GM21529 (cell line): Measurements from ENCODE around the gene KCNJ6.

Experiments
- ATAC-seq: cut with Tn5 transposase; IDR thresholded peaks from one replicate; pipeline ENCODE4 v1.9.1; 2021; ENCODE audit not compliant: unreplicated experiment

The KCNJ6 gene

GRCh38 chr21:37827913-37828312 is 88.3 kb downstream of the KCNJ6 start:
- ATAC-seq, result no peak

GRCh38 chr21:37821786-37822450 is 94.3 kb downstream of the KCNJ6 start:
- ATAC-seq, result no peak

GRCh38 chr21:37821092-37821491 is 95.2 kb downstream of the KCNJ6 start:
- no peak for ATAC-seq

- ATAC-seq, result no peak
These were observed 96.9 kb downstream of the KCNJ6 start for GRCh38 chr21:37819372-37819771.

GRCh38 chr21:37817242-37817641 is 99.0 kb downstream of the KCNJ6 start:
- no peak for ATAC-seq

- ATAC-seq, result no peak
These were observed 100.4 kb downstream of the KCNJ6 start for GRCh38 chr21:37815893-37816292.

- ATAC-seq, result no peak
These were observed 104.5 kb downstream of the KCNJ6 start for GRCh38 chr21:37811711-37812110.

- no peak for ATAC-seq
These were observed 108.0 kb downstream of the KCNJ6 start for GRCh38 chr21:37808261-37808660.

- ATAC-seq, result no peak
These were observed 111.0 kb downstream of the KCNJ6 start for GRCh38 chr21:37805266-37805665.

GRCh38 chr21:37804001-37804400 is 112.3 kb downstream of the KCNJ6 start:
- no peak for ATAC-seq

- no peak for ATAC-seq
These were observed 113.1 kb downstream of the KCNJ6 start for GRCh38 chr21:37803101-37803651.

- no peak for ATAC-seq
These were observed 115.7 kb downstream of the KCNJ6 start for GRCh38 chr21:37800456-37801061.

- ATAC-seq, result no peak
These were observed 116.2 kb downstream of the KCNJ6 start for GRCh38 chr21:37800057-37800455.

GRCh38 chr21:37799211-37800056 is 116.8 kb downstream of the KCNJ6 start:
- no peak for ATAC-seq

- ATAC-seq, result no peak
These were observed 118.9 kb downstream of the KCNJ6 start for GRCh38 chr21:37797403-37797802.

- ATAC-seq, result no peak
These were observed 120.2 kb downstream of the KCNJ6 start for GRCh38 chr21:37796011-37796410.

- ATAC-seq, result no peak
These were observed 122.6 kb downstream of the KCNJ6 start for GRCh38 chr21:37793660-37794059.

GRCh38 chr21:37792046-37792445 is 124.2 kb downstream of the KCNJ6 start:
- no peak for ATAC-seq

- ATAC-seq, result no peak
These were observed 125.4 kb downstream of the KCNJ6 start for GRCh38 chr21:37790905-37791304.

GRCh38 chr21:37788503-37788902 is 127.8 kb downstream of the KCNJ6 start:
- ATAC-seq, result no peak

- no peak for ATAC-seq
These were observed 128.8 kb downstream of the KCNJ6 start for GRCh38 chr21:37787456-37787855.
